ENCODE data around the gene CEACAM3. TPM values are rescaled to one million over a fixed set of nuclear protein-coding genes. Genes with fewer than 3 reads are reported as not detected.

The CEACAM3 gene
- total RNA-seq, 6 experiments from 2014 or later: not detected

GRCh38 chr19:41802770-41803169 lies 6.4 kb downstream of the CEACAM3 start:
- peaks cover 35% of the 10 kb centered on the region for H3K27me3 Mint-ChIP-seq (ENCODE audit: insufficient read depth)
- no peaks in the 10 kb centered on the region for H3K9me3 Mint-ChIP-seq
- H3K4me1 Mint-ChIP-seq (ENCODE audit: low read depth): no peaks in the 10 kb centered on the region; the same call in 1 of the 2 replicates
- no peak for DNase-seq
- H3K27ac Mint-ChIP-seq: no peak overlapping the region
- TF ChIP-seq CTCF (IDR thresholded peaks at IDR 0.05): no peak
- H3K4me3 Mint-ChIP-seq: no peak overlapping the region
- no peaks in the 10 kb centered on the region for H3K36me3 Mint-ChIP-seq (ENCODE audit: low read depth)

DNA sequence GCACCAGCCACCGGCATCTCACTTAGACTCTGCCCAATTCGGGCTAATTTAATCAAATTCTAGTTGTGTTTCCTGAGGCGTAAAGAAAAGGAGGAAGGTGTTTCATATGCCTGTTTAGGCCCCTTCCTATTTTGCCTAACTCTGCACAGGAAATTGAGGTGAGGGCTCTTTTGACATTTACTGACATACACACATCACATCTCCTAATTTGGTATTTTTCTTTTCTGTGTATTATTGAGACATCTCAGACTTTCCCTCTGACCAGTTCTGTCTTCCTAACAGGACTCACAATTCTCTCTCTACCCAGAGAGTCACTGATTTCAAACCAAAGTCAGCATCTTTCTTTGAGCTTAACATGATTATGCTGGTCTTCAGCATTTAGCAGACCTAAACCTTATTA lies 7.9 kb downstream of the CEACAM3 start:
- no peak overlapping the region for H3K27ac Mint-ChIP-seq
- no peaks in the 10 kb centered on the region; the same call in 1 of the 2 replicates for H3K4me1 Mint-ChIP-seq (ENCODE audit: low read depth)
- no peaks in the 10 kb centered on the region for H3K36me3 Mint-ChIP-seq (ENCODE audit: low read depth)
- peaks cover 33% of the 10 kb centered on the region for H3K27me3 Mint-ChIP-seq (ENCODE audit: insufficient read depth)
- H3K9me3 Mint-ChIP-seq: no peaks in the 10 kb centered on the region
- H3K4me3 Mint-ChIP-seq: no peak overlapping the region
- TF ChIP-seq CTCF (IDR thresholded peaks at IDR 0.05): no peak
- DNase-seq: no peak

DNA sequence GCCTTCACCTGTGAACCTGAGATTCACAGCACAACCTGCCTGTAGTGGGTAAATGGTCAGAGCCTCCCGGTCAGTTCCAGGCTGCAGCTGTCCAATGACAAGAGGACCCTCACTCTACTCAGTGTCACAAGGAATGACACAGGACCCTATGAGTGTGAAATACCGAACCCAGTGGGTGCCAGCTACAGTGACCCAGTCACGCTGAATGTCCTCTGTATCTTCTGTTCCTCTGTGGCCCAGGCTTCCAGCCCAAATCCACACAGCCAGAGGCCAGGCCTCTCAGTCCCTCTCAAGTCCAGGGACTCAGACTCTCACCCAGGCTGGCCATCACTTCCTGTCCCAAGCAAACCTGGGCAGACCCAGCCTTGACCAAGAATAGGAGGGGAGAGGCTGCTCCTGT lies 10.8 kb downstream of the CEACAM3 start:
- H3K27me3 Mint-ChIP-seq (ENCODE audit: insufficient read depth): peaks cover 26% of the 10 kb centered on the region

GRCh38 chr19:41808663-41809566 lies 12.5 kb downstream of the CEACAM3 start:
- Mint-ChIP-seq H3K4me3 (no peak overlapping the region), H3K27ac (no peak overlapping the region), H3K4me1 (ENCODE audit: low read depth) (no peaks in the 10 kb centered on the region), H3K9me3 (no peaks in the 10 kb centered on the region), H3K36me3 (ENCODE audit: low read depth) (no peaks in the 10 kb centered on the region), H3K27me3 (ENCODE audit: insufficient read depth) (peaks cover 16% of the 10 kb centered on the region)
- no peak for DNase-seq
- no peak for TF ChIP-seq CTCF (IDR thresholded peaks at IDR 0.05)

More for the DNA sequence above, 10.8 kb downstream of the CEACAM3 start:
- no peak for TF ChIP-seq CTCF (IDR thresholded peaks at IDR 0.05)
- Mint-ChIP-seq H3K4me3 (no peak overlapping the region), H3K4me1 (ENCODE audit: low read depth) (no peaks in the 10 kb centered on the region), H3K36me3 (ENCODE audit: low read depth) (no peaks in the 10 kb centered on the region), H3K27ac (no peak overlapping the region), H3K9me3 (no peaks in the 10 kb centered on the region)
- DNase-seq: no peak

DNA sequence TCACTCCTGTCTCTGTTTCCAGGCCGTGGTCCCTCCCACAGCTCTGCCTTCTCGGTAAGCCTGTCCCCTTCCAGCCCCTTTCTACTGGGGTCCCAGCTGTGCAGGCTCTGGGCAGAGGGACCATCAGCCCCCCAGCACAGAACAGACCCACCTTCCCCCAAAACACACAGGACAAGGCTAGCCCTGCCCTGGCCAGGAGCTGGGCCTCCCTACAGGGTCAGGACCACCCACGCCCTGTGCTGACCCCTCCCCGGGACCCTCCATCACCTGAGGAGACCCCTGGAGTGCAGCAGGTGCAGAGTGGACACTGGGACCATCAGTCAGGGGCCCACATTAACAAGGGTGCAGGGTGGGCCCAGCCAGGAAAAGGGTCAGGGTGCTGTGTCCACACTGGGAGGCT lies 13.9 kb downstream of the CEACAM3 start:
- H3K4me1 Mint-ChIP-seq (ENCODE audit: low read depth): no peaks in the 10 kb centered on the region
- H3K36me3 Mint-ChIP-seq (ENCODE audit: low read depth): no peaks in the 10 kb centered on the region
- H3K4me3 Mint-ChIP-seq: no peak overlapping the region
- DNase-seq: no peak
- TF ChIP-seq CTCF (IDR thresholded peaks at IDR 0.05): no peak
- peaks cover 19% of the 10 kb centered on the region for H3K27me3 Mint-ChIP-seq (ENCODE audit: insufficient read depth)
- H3K27ac Mint-ChIP-seq: no peak overlapping the region
- H3K9me3 Mint-ChIP-seq: no peaks in the 10 kb centered on the region

All from HFFc6 (cell line).